Astrocyte of the spinal cord (primary cell): Measurements from ENCODE around the gene ARHGAP22.

Experiments used
- DNase-seq: peaks from one replicate; pipeline ENCODE4 v3.0.0; 2011; ENCODE audit warnings: low read depth, low spot score
- H3K4me3 ChIP-seq: 2 replicates; pipeline ENCODE4 v1.5.1; 2011; ENCODE audit warnings: low read depth, mild to moderate bottlenecking, low read length, moderate library complexity
- in situ Hi-C: cut with HindIII; loops from 2 replicates; pipeline ENCODE4 v1.10.0; 2017; ENCODE audit warnings: low sequenced_read_pairs
- TF ChIP-seq, protein P1 (sequence below): IDR thresholded peaks from 2 replicates; pipeline ENCODE4 v1.5.1; 2012; ENCODE audit warnings: low read depth, mild to moderate bottlenecking, low read length, inconsistent platforms

ARHGAP22 gene

DNA sequence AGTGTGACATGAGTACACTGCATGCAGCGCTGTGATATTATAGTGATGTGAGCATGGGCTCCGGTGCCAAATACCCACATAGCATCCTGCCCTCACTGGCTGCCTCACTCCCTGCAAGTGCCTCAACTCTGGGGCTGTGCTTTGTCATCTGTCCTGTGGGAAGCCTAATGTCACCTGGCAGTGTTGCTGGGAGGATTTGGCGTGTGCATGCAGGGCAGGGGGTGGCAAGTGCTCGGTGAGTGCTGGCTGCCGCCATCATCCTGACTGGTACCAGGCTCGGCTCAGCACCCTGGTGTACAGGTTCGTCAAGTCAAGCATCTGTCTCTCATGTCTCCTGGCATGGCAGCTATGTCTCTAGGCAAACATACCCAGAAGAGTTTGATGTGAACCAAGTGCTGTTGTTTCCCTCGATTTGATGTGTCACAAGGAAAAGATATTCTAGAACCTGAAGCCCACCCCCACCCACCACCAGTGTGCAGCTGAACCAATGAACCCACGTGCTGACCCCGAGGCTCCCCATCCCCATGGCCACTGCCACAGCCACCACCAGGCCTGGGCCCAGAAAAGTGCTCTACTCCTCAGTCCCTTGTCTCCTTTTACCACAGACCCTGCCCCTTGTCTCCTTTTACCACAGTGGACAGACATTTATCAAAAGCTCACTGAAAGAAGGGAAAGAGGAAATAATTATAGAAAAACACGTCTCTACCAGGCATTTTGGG is 162.6 kb downstream of the ARHGAP22 start:
- in situ Hi-C loops, result no loop called here
- TF ChIP-seq, protein P1, sequence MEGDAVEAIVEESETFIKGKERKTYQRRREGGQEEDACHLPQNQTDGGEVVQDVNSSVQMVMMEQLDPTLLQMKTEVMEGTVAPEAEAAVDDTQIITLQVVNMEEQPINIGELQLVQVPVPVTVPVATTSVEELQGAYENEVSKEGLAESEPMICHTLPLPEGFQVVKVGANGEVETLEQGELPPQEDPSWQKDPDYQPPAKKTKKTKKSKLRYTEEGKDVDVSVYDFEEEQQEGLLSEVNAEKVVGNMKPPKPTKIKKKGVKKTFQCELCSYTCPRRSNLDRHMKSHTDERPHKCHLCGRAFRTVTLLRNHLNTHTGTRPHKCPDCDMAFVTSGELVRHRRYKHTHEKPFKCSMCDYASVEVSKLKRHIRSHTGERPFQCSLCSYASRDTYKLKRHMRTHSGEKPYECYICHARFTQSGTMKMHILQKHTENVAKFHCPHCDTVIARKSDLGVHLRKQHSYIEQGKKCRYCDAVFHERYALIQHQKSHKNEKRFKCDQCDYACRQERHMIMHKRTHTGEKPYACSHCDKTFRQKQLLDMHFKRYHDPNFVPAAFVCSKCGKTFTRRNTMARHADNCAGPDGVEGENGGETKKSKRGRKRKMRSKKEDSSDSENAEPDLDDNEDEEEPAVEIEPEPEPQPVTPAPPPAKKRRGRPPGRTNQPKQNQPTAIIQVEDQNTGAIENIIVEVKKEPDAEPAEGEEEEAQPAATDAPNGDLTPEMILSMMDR, result no peak
- DNase-seq, result no peak
- H3K4me3 ChIP-seq, result no peak overlapping the region

- TF ChIP-seq, protein P1, result no peak
- no peak for DNase-seq
- H3K4me3 ChIP-seq, result no peak overlapping the region
- in situ Hi-C loops, result no loop called here
These were observed 164.1 kb downstream of the ARHGAP22 start for GRCh38 chr10:48440771-48441170.

DNA sequence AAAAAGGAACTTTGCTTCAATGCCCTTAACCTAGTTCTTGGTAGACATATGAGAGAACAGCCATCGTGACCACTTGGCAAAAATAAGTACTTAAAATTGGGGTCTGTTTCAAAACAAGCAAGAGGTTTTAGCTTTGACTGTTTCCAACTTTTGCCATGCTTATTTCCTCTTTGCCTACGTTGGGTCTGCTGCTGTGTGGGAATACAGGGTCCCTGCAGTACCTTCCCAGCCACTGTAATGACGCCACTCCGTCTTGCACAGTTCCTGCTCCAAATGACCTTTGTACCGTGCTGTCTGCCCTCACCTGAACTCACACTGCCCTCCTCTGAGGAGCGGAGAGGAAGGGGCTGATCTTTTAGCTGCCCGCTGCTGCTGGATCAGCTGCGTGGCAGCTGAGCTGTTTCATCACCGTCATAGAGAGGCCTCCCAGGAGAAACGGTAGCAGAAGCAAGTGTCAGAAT is 165.3 kb downstream of the ARHGAP22 start:
- no peak overlapping the region for H3K4me3 ChIP-seq
- DNase-seq, result peak; percentile 35
- in situ Hi-C loops, result no loop called here
- TF ChIP-seq, protein P1, result no peak

- in situ Hi-C loops, result no loop called here
- no peak overlapping the region for H3K4me3 ChIP-seq
- DNase-seq, result peak; percentile 50
- TF ChIP-seq, protein P1, result no peak
These were observed 165.8 kb downstream of the ARHGAP22 start for GRCh38 chr10:48439031-48439430.

DNA sequence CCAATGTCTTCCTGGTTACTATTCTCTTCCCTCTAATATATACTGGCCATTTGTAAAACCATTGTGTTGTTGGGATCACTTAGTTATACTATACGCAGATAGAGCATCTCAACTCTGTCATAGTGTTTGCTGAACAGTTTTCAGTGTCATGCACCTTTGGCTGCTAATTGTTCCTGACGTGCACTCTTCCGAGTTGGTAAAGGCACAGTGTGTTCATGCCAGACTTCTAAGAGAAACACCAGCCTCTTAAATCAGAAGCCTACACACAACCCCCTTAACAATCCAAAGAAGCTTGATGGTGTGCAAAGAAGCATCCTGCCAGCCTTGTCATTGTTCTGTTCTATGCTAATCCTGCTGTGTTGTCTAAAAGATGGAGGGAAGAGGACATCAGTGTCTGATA is 167.3 kb downstream of the ARHGAP22 start:
- in situ Hi-C loops, result no loop called here
- no peak overlapping the region for H3K4me3 ChIP-seq
- TF ChIP-seq, protein P1, result no peak
- DNase-seq, result no peak

GRCh38 chr10:48431871-48432270 is 173.0 kb downstream of the ARHGAP22 start:
- TF ChIP-seq, protein P1, result no peak
- in situ Hi-C loops, result no loop called here
- no peak overlapping the region for H3K4me3 ChIP-seq
- no peak for DNase-seq
